Fibroblast of the aortic adventitia (primary cell): Measurements from ENCODE around the gene HDGFL2. TPM values are rescaled to one million over a fixed set of nuclear protein-coding genes. Genes with fewer than 3 reads are reported as not detected.
"Not testable (repeated sequence)": the region's sequence is repeated elsewhere in the genome, so short reads cannot be mapped to it uniquely, and the experiment has no call there.

Experiments used
- DNase-seq: peaks from one replicate; pipeline ENCODE4 v3.0.0-alpha.2; 2010; ENCODE audit warnings: low read depth
- H3K4me3 ChIP-seq: 2 replicates; pipeline ENCODE4 v1.5.1; 2011; ENCODE audit warnings: low read depth, mild to moderate bottlenecking, control low read depth, low read length, moderate library complexity
- CTCF ChIP-seq: IDR thresholded peaks from 2 replicates; pipeline ENCODE4 v1.5.1; 2011; ENCODE audit warnings: mild to moderate bottlenecking, low read length, control low read depth, inconsistent platforms; ENCODE audit not compliant: insufficient read depth
- total RNA-seq: library from RNA; depleted of rRNA; stranded (reverse); fragments of >200 nt; gene quantifications from 2 replicates; pipeline ENCODE4 v1.2.3, GENCODE V29; 2012; ENCODE audit warnings: low replicate concordance

Gene HDGFL2
- total RNA-seq, 1 donor, result 41.0 TPM

DNA sequence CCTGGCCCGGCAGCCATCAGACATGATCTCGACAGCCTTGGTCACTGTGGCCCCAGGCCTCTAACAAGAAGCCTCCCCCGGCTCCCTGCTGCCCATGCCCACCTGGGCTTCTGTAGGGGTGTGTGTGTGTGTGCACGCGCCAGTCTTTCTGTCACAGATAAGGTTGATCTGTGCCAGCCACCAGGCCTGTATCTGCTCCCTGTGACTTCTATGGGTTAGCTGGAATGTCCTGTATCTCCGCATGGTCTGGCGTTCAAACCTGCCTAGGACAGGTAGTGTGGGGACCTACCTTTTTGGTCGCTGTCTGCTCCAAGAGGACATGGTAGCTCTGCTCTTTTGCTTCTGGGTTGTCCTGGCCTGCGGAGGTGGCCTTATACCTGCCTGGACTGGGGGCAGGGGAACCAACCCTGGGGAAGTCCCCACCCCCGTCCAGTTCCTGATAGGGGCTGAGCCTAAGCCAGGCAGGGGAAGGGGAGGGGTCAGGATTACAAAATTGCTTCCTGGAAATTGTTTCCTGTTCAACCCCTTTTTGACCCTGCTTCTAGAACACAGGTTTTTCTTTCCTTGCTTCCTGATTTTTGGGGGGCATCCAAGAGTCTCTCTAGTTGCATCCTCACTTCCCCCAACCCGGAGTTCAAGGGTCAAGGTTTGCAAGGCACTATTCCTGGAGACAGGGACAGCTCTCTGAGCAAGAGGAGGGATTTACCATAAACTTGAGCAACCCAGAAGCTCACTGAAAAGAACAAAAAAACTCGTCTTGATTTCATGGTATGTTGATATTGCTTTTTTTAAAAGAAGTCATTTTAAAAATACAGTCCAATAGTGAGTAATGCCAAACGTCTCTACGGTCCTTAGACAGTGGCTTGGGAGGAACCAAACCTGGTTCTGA, 67.8 kb downstream of the HDGFL2 start, which contains the start of gene LRG1:
Gene LRG1 (minus strand): TSS at position 344 of the 889 bp plus-strand sequence. CDS start 23 bp downstream, at position 321.
- TF ChIP-seq CTCF, result no peak
- no peak within 1 kb of the TSS for H3K4me3 ChIP-seq
- DNase-seq, result no peak

DNA sequence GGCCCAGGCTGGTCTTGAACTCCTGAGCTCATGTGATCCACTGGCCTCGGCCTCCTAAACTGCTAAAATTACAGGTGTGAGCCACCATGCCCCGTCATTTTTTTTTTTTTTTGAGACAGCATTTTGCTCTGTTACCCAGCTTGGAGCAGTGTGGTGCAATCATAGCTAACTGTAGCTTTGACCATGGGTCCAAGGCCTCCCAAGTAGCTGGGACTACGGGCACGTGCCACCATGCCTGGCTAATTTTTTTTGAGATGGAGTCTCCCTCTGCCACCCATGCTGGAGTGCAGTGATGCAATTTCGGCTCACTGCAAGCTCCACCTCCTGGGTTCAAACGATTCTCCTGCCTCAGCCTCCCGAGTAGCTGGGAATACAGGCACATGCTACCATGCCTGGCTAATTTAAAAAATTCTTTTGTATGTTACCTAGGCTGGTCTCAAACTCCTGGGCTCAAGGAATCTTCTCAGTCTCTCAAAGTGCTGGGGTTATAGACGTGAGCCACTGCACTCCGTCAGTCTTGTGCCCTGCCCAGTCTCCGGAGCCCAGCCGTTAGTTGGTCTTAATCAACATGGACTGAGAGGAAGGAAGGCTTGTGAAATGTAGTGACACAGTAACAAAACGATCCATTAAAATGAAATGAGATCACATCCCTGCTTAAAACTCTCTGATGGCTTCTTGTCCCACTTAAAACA, 69.2 kb downstream of the HDGFL2 start:
- no peak for TF ChIP-seq CTCF
- no peak overlapping the region for H3K4me3 ChIP-seq
- DNase-seq, result no peak

- not testable (repeated sequence) for DNase-seq, H3K4me3 ChIP-seq
These were observed 69.7 kb downstream of the HDGFL2 start for GRCh38 chr19:4541806-4542145.

- no peak overlapping the region for H3K4me3 ChIP-seq
- TF ChIP-seq CTCF, result no peak
- no peak for DNase-seq
These were observed 71.1 kb downstream of the HDGFL2 start for GRCh38 chr19:4542896-4543841.

DNA sequence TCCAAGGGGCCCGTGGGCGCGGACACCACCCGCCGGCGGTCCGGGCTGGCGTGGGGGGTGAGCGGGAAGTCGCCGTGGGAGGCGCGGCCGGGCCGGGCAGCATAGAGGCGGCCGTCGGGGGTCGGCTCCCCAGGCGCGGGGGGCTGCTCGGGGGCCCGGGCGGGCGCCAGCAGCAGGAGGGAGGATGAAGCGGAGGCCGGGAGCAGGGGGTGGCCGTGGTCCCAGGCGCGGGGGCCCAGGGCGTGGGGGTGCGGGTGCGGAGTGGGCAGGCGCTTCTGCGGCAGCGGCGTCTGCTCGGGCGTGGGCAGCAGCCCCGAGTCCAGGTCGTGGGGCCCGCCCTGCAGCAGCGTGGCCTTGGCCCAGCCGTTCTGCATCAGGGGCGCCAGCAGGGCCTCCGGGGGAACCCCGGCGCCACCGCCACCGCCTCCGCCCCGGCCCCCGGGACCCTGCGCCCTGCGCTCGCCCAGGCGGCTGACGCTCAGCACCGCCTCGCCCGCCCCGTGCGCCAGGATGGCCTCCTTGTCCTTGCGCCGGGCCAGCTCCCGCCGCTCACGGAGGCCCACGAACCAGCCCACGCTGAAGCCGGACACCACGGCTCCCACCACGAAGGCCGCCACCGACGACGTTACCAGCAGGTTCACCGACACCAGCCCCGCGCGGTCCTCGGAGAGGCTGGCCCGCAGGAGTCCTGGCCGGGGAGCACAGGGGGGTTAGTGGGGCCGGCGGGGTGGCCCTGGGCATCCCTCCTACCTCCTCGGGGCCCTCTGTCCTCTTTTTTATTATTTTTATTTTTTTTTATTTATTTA, 71.9 kb downstream of the HDGFL2 start:
- H3K4me3 ChIP-seq, result no peak overlapping the region
- DNase-seq, result no peak
- no peak for TF ChIP-seq CTCF

GRCh38 chr19:4547303-4548237, 75.5 kb downstream of the HDGFL2 start:
- peak; percentile 11 for TF ChIP-seq CTCF
- no peak for DNase-seq
- H3K4me3 ChIP-seq, result no peak overlapping the region
